HG02938 (cell line): ENCODE results near the gene STARD13.

Experiments used
- ATAC-seq: cut with Tn5 transposase; IDR thresholded peaks from one replicate; pipeline ENCODE4 v1.9.1; 2021; ENCODE audit warnings: mild to moderate bottlenecking, moderate library complexity; ENCODE audit not compliant: unreplicated experiment

The STARD13 gene

GRCh38 chr13:33069365-33069764 lies 216.2 kb downstream of the STARD13 start:
- ATAC-seq, result no peak

- no peak for ATAC-seq
Observed at GRCh38 chr13:33066329-33066728, 219.2 kb downstream of the STARD13 start.

GRCh38 chr13:33060815-33061214 lies 224.7 kb downstream of the STARD13 start:
- ATAC-seq, result no peak

GRCh38 chr13:33058776-33059327 lies 226.7 kb downstream of the STARD13 start:
- ATAC-seq, result no peak

DNA sequence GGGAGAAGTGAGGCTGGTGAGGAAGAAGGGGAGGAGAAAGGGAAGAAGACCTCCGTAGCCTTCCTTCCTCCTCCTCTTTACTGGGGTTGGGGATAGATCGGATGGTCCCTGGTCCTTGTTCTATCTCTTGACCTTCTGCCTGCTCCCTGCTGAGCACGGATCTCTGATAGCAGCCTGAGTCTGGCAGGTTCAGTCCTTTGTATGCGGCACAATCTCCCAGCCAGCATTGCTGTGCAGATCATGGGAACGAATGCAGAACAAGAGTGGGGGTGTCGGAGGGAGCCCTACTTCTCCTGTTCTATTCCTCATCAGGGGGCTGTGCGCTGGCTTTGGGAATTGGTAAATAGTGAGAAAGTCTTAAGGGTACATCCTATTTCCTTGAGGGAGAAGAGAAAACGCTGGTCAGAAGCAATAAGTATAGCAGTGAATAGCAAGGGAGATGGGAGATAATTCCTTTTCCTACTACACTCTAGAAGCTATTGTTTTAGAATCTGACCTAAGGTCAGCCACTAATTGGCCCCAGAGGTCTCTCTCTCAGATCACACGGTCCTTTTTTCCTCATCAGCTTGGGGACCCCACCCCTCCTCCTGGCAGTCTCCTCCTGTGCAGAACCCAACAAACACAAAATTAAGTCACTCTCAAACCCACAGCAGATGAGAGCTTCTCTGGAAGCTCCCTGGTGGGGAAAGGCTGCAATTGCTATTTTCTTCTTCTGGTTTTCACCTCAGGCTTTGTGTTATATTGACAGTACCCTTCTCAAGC lies 228.4 kb downstream of the STARD13 start:
- no peak for ATAC-seq

GRCh38 chr13:33053397-33054066 lies 232.0 kb downstream of the STARD13 start:
- no peak for ATAC-seq
